GM21390 (cell line): ENCODE measurements around the gene CFAP45.

ENCODE experiments used
- ATAC-seq: cut with Tn5 transposase; IDR thresholded peaks from one replicate; pipeline ENCODE4 v1.9.1; 2021; ENCODE audit not compliant: unreplicated experiment

The CFAP45 gene

GRCh38 chr1:159828581-159829272 is 71.2 kb downstream of the CFAP45 start:
- no peak for ATAC-seq

DNA sequence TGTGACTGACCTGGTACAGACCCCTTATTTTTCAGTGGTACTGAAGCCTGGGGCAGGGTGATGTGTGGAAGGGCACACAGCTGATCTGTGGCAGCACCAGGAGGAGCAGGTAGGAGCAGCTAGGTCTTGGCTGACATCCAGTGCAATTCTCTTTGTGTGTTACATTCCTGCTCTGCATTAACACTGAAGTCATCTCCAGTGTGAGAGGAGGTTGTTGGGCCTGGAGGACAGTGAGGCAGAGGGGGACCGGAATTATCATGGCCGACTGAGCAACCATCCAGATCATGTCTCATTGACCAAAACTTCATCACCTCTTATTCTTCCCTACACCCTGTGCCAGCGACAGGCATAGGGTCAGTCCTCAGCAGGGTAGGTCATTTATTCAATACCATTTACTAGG is 71.8 kb downstream of the CFAP45 start:
- no peak for ATAC-seq

- no peak for ATAC-seq
Measured at GRCh38 chr1:159827549-159827948, 72.4 kb downstream of the CFAP45 start.

GRCh38 chr1:159827102-159827490 is 72.9 kb downstream of the CFAP45 start:
- ATAC-seq = no peak

GRCh38 chr1:159826441-159827101 is 73.4 kb downstream of the CFAP45 start, which contains the start of gene SLAMF8:
TSS of gene SLAMF8 (plus strand) at chr1:159826873. CDS start at chr1:159826899, 26 bp downstream.
- ATAC-seq = no peak

DNA sequence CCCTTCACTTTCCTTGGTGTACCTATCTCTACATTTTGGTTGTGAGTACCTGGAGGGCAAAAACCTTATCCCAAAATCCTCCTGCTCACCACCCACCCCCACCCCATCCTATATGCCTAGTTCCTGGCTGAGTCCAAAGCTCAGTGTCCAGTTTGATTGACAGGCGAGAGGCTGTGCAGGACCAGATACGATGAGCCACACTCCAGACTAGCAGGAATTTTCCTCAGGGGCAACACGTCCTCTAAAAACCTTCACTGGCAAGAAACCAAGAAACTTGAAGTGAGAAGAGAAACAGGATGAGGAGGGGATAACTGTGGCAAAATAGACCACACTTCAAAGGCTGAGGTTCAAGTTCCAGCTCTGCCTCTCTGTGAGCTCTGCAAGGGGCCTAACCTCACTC is 74.4 kb downstream of the CFAP45 start:
- no peak for ATAC-seq

DNA sequence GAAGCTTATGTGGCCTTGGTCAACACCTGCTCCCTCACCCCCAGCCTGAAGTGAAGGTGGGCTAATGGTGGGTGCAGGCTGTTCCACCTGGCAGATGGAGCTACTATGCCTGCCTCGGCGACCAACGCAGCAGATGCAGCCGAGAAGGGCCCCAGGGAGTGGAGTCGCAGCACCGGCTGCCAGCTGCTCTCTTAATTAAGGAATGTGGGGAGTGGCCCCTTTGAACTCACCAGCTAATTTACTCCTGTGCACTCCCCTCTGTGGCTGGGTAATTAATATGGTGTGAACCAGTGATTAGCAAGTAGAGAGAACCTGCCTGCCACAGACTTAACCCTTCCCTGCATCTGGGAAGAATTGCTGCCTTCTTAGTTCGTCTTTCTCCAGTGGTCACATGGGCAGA is 76.6 kb downstream of the CFAP45 start:
- no peak for ATAC-seq
